ENCODE data around the gene ANKRD6. TPM values are rescaled to one million over a fixed set of nuclear protein-coding genes. Genes with fewer than 3 reads are reported as not detected.

Gene ANKRD6
- total RNA-seq, 1 experiment from 2014 or later: 5.6 TPM

GRCh38 chr6:89459501-89459900, 26.5 kb downstream of the ANKRD6 start:
- Histone ChIP-seq H3K4me3 (ENCODE audit: low read length) (no peak overlapping the region), H3K79me2 (ENCODE audit: low read length) (no peaks in the 10 kb centered on the region), H3F3A (ENCODE audit: low read length, unreplicated experiment) (no peaks in the 10 kb centered on the region), H2AFZ (ENCODE audit: low read length) (no peak overlapping the region), H3K27me3 (ENCODE audit: low read length) (no peaks in the 10 kb centered on the region), H3K4me1 (ENCODE audit: insufficient read depth, low read length) (no peaks in the 10 kb centered on the region), H3K9me3 (ENCODE audit: low read length) (no peaks in the 10 kb centered on the region), H3K9me2 (replicated peaks; ENCODE audit: low read length) (no peaks in the 10 kb centered on the region), H3K36me3 (ENCODE audit: low read depth, low read length) (no peaks in the 10 kb centered on the region), H4K20me1 (ENCODE audit: low read length) (no peaks in the 10 kb centered on the region), H3K4me2 (ENCODE audit: low read length) (no peak overlapping the region), H3K9ac (ENCODE audit: low read length) (no peak overlapping the region), H3K27ac (ENCODE audit: low read length) (no peak overlapping the region)
- DNase-seq (no peak), ATAC-seq (no peak)
- TF ChIP-seq, protein P1, sequence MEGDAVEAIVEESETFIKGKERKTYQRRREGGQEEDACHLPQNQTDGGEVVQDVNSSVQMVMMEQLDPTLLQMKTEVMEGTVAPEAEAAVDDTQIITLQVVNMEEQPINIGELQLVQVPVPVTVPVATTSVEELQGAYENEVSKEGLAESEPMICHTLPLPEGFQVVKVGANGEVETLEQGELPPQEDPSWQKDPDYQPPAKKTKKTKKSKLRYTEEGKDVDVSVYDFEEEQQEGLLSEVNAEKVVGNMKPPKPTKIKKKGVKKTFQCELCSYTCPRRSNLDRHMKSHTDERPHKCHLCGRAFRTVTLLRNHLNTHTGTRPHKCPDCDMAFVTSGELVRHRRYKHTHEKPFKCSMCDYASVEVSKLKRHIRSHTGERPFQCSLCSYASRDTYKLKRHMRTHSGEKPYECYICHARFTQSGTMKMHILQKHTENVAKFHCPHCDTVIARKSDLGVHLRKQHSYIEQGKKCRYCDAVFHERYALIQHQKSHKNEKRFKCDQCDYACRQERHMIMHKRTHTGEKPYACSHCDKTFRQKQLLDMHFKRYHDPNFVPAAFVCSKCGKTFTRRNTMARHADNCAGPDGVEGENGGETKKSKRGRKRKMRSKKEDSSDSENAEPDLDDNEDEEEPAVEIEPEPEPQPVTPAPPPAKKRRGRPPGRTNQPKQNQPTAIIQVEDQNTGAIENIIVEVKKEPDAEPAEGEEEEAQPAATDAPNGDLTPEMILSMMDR (conservative IDR thresholded peaks at IDR 0.05; ENCODE audit: low read depth, low read length): no peak
- TF ChIP-seq EZH2phosphoT487 (IDR thresholded peaks at IDR 0.05; ENCODE audit: borderline replicate concordance, low read length) (no peak), EZH2 (IDR thresholded peaks at IDR 0.05; ENCODE audit: low read length, unreplicated experiment) (no peak)
- intact Hi-C loops (cut with micrococcal nuclease): no loop called here
- no TSS peak for BruUV-seq (replicated peaks)
- POLR2A ChIA-PET (ENCODE audit: unreplicated experiment): no interaction called here
- CTCF ChIA-PET: no interaction called here

- ChIA-PET POLR2A (ENCODE audit: unreplicated experiment) (no interaction called here), CTCF (no interaction called here)
- Histone ChIP-seq H3K4me2 (ENCODE audit: low read length) (no peak overlapping the region), H3K79me2 (ENCODE audit: low read length) (no peaks in the 10 kb centered on the region), H3K4me1 (ENCODE audit: insufficient read depth, low read length) (no peaks in the 10 kb centered on the region), H3K9me3 (ENCODE audit: low read length) (no peaks in the 10 kb centered on the region), H3K36me3 (ENCODE audit: low read depth, low read length) (no peaks in the 10 kb centered on the region), H4K20me1 (ENCODE audit: low read length) (no peaks in the 10 kb centered on the region), H3K27me3 (ENCODE audit: low read length) (no peaks in the 10 kb centered on the region), H3K27ac (ENCODE audit: low read length) (no peak overlapping the region), H3K4me3 (ENCODE audit: low read length) (no peak overlapping the region), H3K9ac (ENCODE audit: low read length) (no peak overlapping the region), H3F3A (ENCODE audit: low read length, unreplicated experiment) (no peaks in the 10 kb centered on the region), H3K9me2 (replicated peaks; ENCODE audit: low read length) (no peaks in the 10 kb centered on the region), H2AFZ (ENCODE audit: low read length) (no peak overlapping the region)
- DNase-seq (no peak), ATAC-seq (no peak)
- no peak for TF ChIP-seq EZH2 (IDR thresholded peaks at IDR 0.05; ENCODE audit: low read length, unreplicated experiment)
- TF ChIP-seq EZH2phosphoT487 (IDR thresholded peaks at IDR 0.05; ENCODE audit: borderline replicate concordance, low read length): no peak
- TF ChIP-seq, protein P1 (conservative IDR thresholded peaks at IDR 0.05; ENCODE audit: low read depth, low read length): no peak
- intact Hi-C loops (cut with micrococcal nuclease): no loop called here
- BruUV-seq (replicated peaks): no TSS peak
Measured at GRCh38 chr6:89460713-89461112, 27.8 kb downstream of the ANKRD6 start.

DNA sequence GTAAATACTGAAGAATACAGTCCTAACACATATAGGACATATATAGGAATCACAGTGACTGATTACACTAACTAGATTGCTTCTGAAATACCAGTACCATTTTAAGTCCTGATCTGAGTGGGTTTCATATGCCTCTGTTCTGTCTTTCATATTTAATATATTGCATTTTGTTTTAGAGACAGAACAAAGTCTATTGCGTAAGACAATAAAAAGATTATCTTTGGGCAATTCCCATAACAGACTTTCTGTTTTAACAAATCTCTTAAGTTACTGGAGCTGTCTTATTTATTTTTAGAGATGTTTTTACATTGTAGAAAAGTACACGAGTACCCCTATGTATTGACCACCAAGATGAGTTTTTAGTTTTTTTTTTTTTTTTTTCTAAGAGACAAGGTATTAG, 29.6 kb downstream of the ANKRD6 start:
- ChIA-PET CTCF (no interaction called here), POLR2A (ENCODE audit: unreplicated experiment) (no interaction called here)
- ATAC-seq: no peak
- Histone ChIP-seq H3K4me3 (ENCODE audit: low read length) (no peak overlapping the region), H3K36me3 (ENCODE audit: low read depth, low read length) (no peaks in the 10 kb centered on the region), H2AFZ (ENCODE audit: low read length) (no peak overlapping the region), H3K9me3 (ENCODE audit: low read length) (no peaks in the 10 kb centered on the region), H3K27ac (ENCODE audit: low read length) (no peak overlapping the region), H3K27me3 (ENCODE audit: low read length) (no peaks in the 10 kb centered on the region), H4K20me1 (ENCODE audit: low read length) (no peaks in the 10 kb centered on the region), H3K9ac (ENCODE audit: low read length) (no peak overlapping the region), H3K9me2 (replicated peaks; ENCODE audit: low read length) (no peaks in the 10 kb centered on the region), H3K4me2 (ENCODE audit: low read length) (no peak overlapping the region), H3K79me2 (ENCODE audit: low read length) (no peaks in the 10 kb centered on the region), H3F3A (ENCODE audit: low read length, unreplicated experiment) (no peaks in the 10 kb centered on the region), H3K4me1 (ENCODE audit: insufficient read depth, low read length) (no peaks in the 10 kb centered on the region)
- DNase-seq: no peak
- intact Hi-C loops (cut with micrococcal nuclease): no loop called here
- no peak for TF ChIP-seq EZH2 (IDR thresholded peaks at IDR 0.05; ENCODE audit: low read length, unreplicated experiment)
- TF ChIP-seq, protein P1 (conservative IDR thresholded peaks at IDR 0.05; ENCODE audit: low read depth, low read length): no peak
- no peak for TF ChIP-seq EZH2phosphoT487 (IDR thresholded peaks at IDR 0.05; ENCODE audit: borderline replicate concordance, low read length)
- BruUV-seq (replicated peaks): no TSS peak

Measured in PC-3 (cell line).